Caco-2 (cell line): ENCODE results near the gene MRS2. TPM values are rescaled to one million over a fixed set of nuclear protein-coding genes. Genes with fewer than 3 reads are reported as not detected.
"Not testable (repeated sequence)": the region's sequence is repeated elsewhere in the genome, so short reads cannot be mapped to it uniquely, and the experiment has no call there.

ENCODE experiments used
- BruUV-seq: library from RNA; stranded (reverse); fragments of 400-500 nt; replicated peaks from 2 replicates; lab custom pipeline; 2021; lab: Mats Ljungman, UMichigan
- CTCF ChIA-PET: fragments of 300-600 bp; sonication (Branson Sonifier 250); formaldehyde crosslinking; loops from one replicate; lab custom pipeline; 2022; ENCODE audit warnings: antibody characterized with exemption; lab: Charles Lee
- POLR2A ChIA-PET: fragments of 300-600 bp; sonication (Branson Sonifier 250); formaldehyde crosslinking; loops from one replicate; lab custom pipeline; 2022; ENCODE audit warnings: antibody characterized with exemption; lab: Charles Lee
- DNase-seq, 2 experiments: peaks; one replicate each; pipeline versions ENCODE4 v3.0.0 to v3.0.0-alpha.2; 2020 to 2022
- H3K27me3 ChIP-seq: replicated peaks from 2 replicates; pipeline ENCODE4 v1.6.0; 2011; ENCODE audit warnings: low read length; ENCODE audit not compliant: control insufficient read depth, insufficient read depth
- H3K36me3 ChIP-seq: 2 replicates; pipeline ENCODE4 v1.5.1; 2011; ENCODE audit warnings: low read length; ENCODE audit not compliant: control insufficient read depth, insufficient read depth
- H3K4me1 ChIP-seq: fragments of 250-450 bp; sonication (Bioruptor Pico); 2 replicates; pipeline ENCODE4 v1.5.1; 2020; ENCODE audit warnings: mild to moderate bottlenecking
- H3K4me3 ChIP-seq: 2 replicates; pipeline ENCODE4 v1.5.1; 2011; ENCODE audit warnings: low read depth, mild to moderate bottlenecking, control low read depth, low read length
- H3K9me3 ChIP-seq: fragments of 250-450 bp; sonication (Bioruptor Pico); 2 replicates; pipeline ENCODE4 v1.5.1; 2020; ENCODE audit warnings: mild to moderate bottlenecking, moderate library complexity
- H3K27ac Mint-ChIP-seq: one replicate; pipeline ENCODE4 v1.8.0; 2022; ENCODE audit warnings: mixed read lengths; ENCODE audit not compliant: unreplicated experiment
- H3K27me3 Mint-ChIP-seq: one replicate; pipeline ENCODE4 v1.8.0; 2022; ENCODE audit warnings: mixed read lengths; ENCODE audit not compliant: insufficient read depth, unreplicated experiment
- H3K36me3 Mint-ChIP-seq: one replicate; pipeline ENCODE4 v1.8.0; 2022; ENCODE audit warnings: mild to moderate bottlenecking, mixed read lengths; ENCODE audit not compliant: insufficient read depth, unreplicated experiment
- H3K4me1 Mint-ChIP-seq: one replicate; pipeline ENCODE4 v1.8.0; 2022; ENCODE audit warnings: low read depth, mixed read lengths; ENCODE audit not compliant: unreplicated experiment
- H3K4me3 Mint-ChIP-seq: one replicate; pipeline ENCODE4 v1.8.0; 2022; ENCODE audit warnings: mild to moderate bottlenecking, moderate library complexity, mixed read lengths; ENCODE audit not compliant: unreplicated experiment
- H3K9me3 Mint-ChIP-seq: one replicate; pipeline ENCODE4 v1.8.0; 2022; ENCODE audit warnings: mixed read lengths; ENCODE audit not compliant: unreplicated experiment
- CTCF ChIP-seq, 2 experiments: fragments of 200-600 bp in 1 of 2; IDR thresholded peaks; 1 replicate in 1 of 2; 2 replicates in 1 of 2; pipeline versions ENCODE4 v1.5.1 to v1.8.0; 2011 to 2022; ENCODE audit warnings: antibody characterized with exemption in 1 of 2, control low read depth in 1 of 2, inconsistent platforms in 1 of 2, low read depth in 1 of 2, low read length in 1 of 2, mild to moderate bottlenecking in 1 of 2, moderate library complexity in 1 of 2; ENCODE audit not compliant: insufficient read depth in 1 of 2, severe bottlenecking in 1 of 2, unreplicated experiment in 1 of 2
- intact Hi-C: fragments of 100-400 bp; cut with micrococcal nuclease; formaldehyde crosslinking; loops from one replicate; pipeline ENCODE4 v1.10.0; 2022; ENCODE audit not compliant: unreplicated experiment
- total RNA-seq: library from RNA; stranded (reverse); gene quantifications from 2 replicates; pipeline ENCODE4 v1.2.3, GENCODE V29; 2022

Gene MRS2
- total RNA-seq, 1 experiment from 2014 or later: 62.3 TPM

- peaks cover 64% of the 10 kb centered on the region for H3K36me3 Mint-ChIP-seq
- ChIA-PET CTCF (no interaction called here), POLR2A (interaction anchor here (0.5 kb wide), 1 partner anchor 128 kb away, joined by 8 read pairs; no protein-coding TSS in a partner anchor)
- intact Hi-C loops: no loop called here
- no peak for TF ChIP-seq CTCF (IDR thresholded peaks at IDR 0.05; ENCODE audit: insufficient read depth in 1 of 2, low read depth in 1 of 2, low read length in 1 of 2, severe bottlenecking in 1 of 2, unreplicated experiment in 1 of 2)
- H3K4me3 Mint-ChIP-seq: no peak overlapping the region
- Histone ChIP-seq H3K9me3 (no peaks in the 10 kb centered on the region), H3K27me3 (no peaks in the 10 kb centered on the region), H3K4me3 (no peak overlapping the region), H3K4me1 (peaks cover 7% of the 10 kb centered on the region), H3K36me3 (peaks cover 5% of the 10 kb centered on the region)
- no peak for DNase-seq
- H3K4me1 Mint-ChIP-seq: no peaks in the 10 kb centered on the region
- H3K9me3 Mint-ChIP-seq: no peaks in the 10 kb centered on the region
- H3K27me3 Mint-ChIP-seq: no peaks in the 10 kb centered on the region
- no peak overlapping the region for H3K27ac Mint-ChIP-seq
- BruUV-seq: no TSS peak
Measured at GRCh38 chr6:24408719-24409410, 6.1 kb downstream of the MRS2 start.

- BruUV-seq: no TSS peak
- no peaks in the 10 kb centered on the region for H3K9me3 ChIP-seq
- DNase-seq: no peak
- ChIA-PET POLR2A (no interaction called here), CTCF (no interaction called here)
- H3K4me3 Mint-ChIP-seq: no peak overlapping the region
- intact Hi-C loops: no loop called here
- H3K4me3 ChIP-seq: no peak overlapping the region
- no peaks in the 10 kb centered on the region for H3K9me3 Mint-ChIP-seq
- H3K27ac Mint-ChIP-seq: no peak overlapping the region
- peaks cover 5% of the 10 kb centered on the region for H3K36me3 ChIP-seq
- no peaks in the 10 kb centered on the region for H3K27me3 ChIP-seq
- no peaks in the 10 kb centered on the region for H3K4me1 ChIP-seq
- no peak for TF ChIP-seq CTCF (IDR thresholded peaks at IDR 0.05; ENCODE audit: insufficient read depth in 1 of 2, low read depth in 1 of 2, low read length in 1 of 2, severe bottlenecking in 1 of 2, unreplicated experiment in 1 of 2)
- H3K36me3 Mint-ChIP-seq: peaks cover 69% of the 10 kb centered on the region
- H3K27me3 Mint-ChIP-seq: no peaks in the 10 kb centered on the region
- no peaks in the 10 kb centered on the region for H3K4me1 Mint-ChIP-seq
Measured at GRCh38 chr6:24410622-24411021, 7.9 kb downstream of the MRS2 start.

GRCh38 chr6:24412294-24412693, 9.6 kb downstream of the MRS2 start:
- TF ChIP-seq CTCF (IDR thresholded peaks at IDR 0.05; ENCODE audit: insufficient read depth in 1 of 2, low read depth in 1 of 2, low read length in 1 of 2, severe bottlenecking in 1 of 2, unreplicated experiment in 1 of 2): no peak
- Histone ChIP-seq H3K36me3 (peaks cover 5% of the 10 kb centered on the region), H3K27me3 (no peaks in the 10 kb centered on the region), H3K9me3 (no peaks in the 10 kb centered on the region), H3K4me1 (no peaks in the 10 kb centered on the region), H3K4me3 (no peak overlapping the region)
- Mint-ChIP-seq H3K36me3 (peaks cover 73% of the 10 kb centered on the region), H3K9me3 (no peaks in the 10 kb centered on the region), H3K27ac (no peak overlapping the region), H3K4me1 (no peaks in the 10 kb centered on the region), H3K4me3 (no peak overlapping the region), H3K27me3 (no peaks in the 10 kb centered on the region)
- no peak for DNase-seq
- ChIA-PET POLR2A (interaction anchor here (0.6 kb wide), 1 partner anchor 23 kb away, joined by 3 read pairs; no protein-coding TSS in a partner anchor), CTCF (no interaction called here)
- intact Hi-C loops: no loop called here
- no TSS peak for BruUV-seq

GRCh38 chr6:24414531-24414930, 11.8 kb downstream of the MRS2 start:
- intact Hi-C loops, CTCF ChIA-PET, H3K9me3 Mint-ChIP-seq, DNase-seq, POLR2A ChIA-PET, H3K4me3 ChIP-seq, H3K9me3 ChIP-seq, H3K4me1 ChIP-seq, H3K27me3 ChIP-seq, H3K27ac Mint-ChIP-seq, BruUV-seq, H3K4me1 Mint-ChIP-seq, H3K27me3 Mint-ChIP-seq, H3K36me3 ChIP-seq, H3K4me3 Mint-ChIP-seq: not testable (repeated sequence)
- peaks cover 75% of the 10 kb centered on the region for H3K36me3 Mint-ChIP-seq
